NCI-H1092 (cell line): ENCODE data around the gene NUP85.
"Not testable (repeated sequence)": the region's sequence is repeated elsewhere in the genome, so short reads cannot be mapped to it uniquely, and the experiment has no call there.

Experiments used
- DNase-seq: peaks from one replicate; lab custom pipeline; 2025; lab: John Stamatoyannopoulos, UW

The NUP85 gene

DNA sequence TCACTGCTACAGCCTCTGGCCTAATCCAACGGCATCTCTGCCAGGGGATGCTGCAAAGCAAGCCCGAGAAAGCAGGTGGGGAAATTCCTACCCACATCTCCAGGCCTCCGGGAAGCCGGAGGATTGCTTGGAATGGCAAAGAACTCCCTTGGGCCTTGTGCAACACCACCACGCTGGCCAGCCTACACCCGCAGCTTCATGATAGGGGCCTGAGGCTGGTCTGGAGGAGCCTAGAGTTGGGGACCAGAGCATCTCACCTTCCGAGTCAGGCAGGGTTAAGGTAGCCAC is 35.6 kb downstream of the NUP85 start:
- no peak for DNase-seq

DNA sequence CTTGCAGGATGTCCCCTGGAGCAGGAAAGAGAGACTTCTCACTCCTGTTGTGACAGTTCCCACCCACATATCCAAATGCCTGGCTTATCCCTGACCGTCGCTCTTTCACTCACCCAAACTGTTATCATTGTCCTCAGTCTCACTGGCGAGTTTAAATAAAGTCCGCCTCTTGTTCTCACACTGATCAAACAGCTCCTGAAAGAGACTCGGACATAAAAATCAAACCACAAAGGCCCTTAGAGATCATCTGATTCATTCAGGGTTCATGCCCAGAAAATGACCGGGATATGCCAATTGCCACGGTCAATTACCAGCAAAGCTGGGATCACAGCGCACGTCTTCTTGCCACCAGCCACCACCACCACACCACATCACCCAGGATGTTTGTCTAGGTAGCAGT is 36.0 kb downstream of the NUP85 start:
- no peak for DNase-seq

DNA sequence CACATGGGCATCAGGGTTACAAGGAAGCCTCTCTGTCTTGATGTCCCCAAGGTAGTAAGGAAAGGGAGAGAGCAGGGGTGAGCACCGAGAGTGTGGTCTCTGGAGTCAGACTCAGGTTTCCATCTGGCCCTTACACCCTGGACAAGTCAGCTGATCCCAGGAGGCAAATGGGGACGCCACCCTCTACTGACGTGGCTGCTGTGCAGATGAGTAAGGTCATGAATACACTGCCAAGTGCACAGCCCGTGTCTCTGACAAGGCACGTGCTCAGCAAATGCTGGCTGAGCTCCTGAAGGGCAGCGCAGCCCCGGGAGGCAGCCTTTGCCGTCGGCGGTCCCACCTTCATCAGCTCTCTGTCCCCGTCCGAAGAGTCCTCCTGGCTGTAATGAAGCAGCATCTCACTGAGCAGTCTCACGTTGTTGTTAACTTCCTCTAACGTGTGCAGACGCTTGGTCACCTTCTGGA is 36.5 kb downstream of the NUP85 start:
- no peak for DNase-seq

DNA sequence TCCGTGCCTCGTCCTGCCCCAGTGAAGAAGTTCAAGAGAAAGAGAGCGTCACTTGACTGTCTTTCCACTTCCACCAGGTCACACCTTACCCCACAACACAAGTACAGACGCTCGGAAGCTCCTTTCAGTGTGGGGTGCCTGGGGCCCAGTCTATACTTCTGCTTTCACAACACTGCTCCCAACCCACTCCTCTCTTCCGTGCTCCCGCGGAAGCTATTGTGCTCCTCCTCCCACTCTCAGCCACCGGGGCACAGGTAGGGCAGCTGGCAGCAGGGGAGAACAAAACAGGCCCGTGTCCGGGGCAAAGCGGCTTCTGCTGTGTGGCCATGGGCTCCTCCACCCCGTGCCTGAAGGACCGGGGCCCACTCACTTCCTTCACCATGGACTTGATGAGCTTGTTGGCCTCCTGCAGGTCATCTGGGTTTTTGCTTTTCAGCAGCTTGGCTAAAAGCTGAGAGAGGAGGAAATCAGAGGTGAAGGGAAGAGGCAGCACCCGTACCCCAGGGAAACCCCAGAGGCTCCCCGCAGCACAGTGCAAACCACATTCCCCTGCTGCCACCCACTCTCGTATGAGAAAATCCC is 37.1 kb downstream of the NUP85 start:
- DNase-seq: no peak

DNA sequence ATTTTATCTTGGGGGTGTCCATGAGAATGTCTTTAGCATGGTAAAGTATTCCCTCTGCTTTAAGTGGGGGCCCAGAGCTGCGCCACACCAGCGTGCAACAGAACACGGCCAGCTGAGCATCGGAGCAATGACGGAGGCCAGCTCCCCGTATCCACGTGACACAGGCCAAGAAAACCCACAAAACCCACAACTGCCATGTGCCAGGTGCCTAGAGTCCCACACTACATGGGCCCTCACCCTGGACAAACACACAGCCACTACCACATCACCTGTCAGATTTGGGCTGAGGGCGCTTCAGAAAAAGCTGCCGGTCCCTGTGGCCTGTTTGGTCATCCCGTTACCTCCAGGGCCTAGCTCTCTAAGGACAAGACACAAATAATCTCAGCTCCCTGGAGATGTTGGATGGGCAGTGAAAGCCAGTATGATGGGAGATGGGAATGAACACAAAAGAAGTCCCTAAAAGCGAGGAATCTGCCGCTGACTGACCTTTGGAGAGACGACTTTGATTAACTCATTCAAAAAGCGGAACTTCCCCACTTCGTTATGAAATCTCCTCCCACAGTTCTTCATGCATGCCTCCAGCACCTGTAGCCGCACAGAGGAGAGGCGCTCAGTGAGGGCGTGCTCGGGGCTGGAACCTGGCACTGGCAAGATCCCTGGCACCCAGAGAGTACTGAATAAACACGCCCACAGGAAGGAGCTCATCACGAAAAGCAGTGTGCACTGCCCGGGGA is 38.8 kb downstream of the NUP85 start:
- no peak for DNase-seq

DNA sequence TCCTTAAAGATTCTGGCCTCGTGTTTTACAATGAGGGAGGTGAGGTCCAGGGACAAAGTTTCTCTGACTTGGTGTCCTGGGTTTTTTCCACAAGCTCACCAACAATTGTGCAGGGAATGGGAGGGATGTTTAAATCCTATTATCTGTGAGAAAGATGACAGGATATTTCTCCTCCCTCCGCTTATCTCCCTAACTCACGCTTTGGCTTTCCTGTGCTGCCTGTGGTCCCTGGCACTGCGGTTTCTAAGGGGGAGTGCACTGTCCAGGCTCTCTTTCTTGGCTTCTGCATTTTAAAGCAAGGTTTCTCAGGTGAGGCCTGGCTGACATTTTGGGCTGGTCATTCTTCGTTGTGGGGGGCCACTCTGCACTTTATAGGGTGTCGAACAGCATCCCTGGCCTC is 39.5 kb downstream of the NUP85 start:
- DNase-seq: no peak

DNA sequence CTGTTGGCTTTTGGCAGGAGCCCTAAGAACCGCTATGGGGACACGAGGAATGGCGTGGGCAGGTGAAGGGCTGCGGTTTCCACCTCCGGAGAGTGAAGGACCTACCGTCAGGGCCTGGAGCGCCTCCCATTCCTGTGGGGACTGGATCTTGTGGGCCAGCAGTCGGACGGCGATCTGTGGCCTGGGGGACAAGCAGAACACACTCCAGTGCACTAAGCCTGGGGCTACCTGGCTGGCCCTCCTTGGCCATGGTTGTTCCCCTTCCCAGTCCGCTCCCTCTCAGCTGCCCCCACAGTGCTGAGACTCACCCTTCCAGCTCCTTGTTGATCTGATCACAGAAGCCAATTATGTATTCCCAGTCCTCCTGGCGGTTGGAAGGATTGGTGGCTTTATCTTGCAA is 40.9 kb downstream of the NUP85 start:
- no peak for DNase-seq

DNA sequence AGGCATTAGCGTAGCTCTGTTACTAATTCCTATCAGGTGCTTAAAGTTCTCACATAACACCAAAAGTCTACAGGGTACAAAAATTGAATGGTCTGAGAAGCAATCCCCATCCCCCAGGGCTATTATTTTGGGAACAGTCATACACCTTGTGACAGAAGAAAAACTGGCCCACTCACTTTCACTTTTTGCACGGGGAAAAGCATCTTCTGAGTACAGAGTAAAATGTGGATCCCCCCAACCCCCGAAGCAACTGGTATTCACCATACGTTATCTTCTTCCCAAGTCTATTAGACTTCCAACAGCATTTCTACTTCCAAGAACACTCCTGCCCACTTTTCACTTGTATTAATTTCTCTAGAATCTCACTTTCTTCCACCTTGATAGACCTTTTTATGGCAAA is 44.1 kb downstream of the NUP85 start:
- DNase-seq: no peak

DNA sequence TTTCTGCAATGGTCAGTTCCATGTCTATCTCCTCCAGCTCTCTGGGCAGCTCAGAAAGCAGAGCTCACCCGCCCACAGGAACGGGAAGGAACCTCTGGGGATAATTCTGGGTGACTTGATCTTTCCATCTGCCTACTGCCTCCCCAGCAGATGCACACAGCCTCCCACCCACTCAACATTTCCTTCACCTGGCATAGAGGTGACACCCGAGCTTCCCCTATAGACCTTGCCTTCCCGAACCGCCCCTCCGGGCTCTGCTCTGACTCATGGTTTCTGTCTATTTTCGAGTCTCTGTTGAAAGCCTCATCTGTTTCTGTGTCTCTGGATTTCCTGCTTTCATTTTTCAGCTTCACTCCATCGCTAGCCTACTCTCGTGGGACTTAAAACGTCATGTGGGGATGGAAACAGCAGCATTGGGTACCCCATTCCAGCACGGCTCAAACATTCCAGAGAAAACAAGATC is 44.6 kb downstream of the NUP85 start:
- DNase-seq: no peak

DNA sequence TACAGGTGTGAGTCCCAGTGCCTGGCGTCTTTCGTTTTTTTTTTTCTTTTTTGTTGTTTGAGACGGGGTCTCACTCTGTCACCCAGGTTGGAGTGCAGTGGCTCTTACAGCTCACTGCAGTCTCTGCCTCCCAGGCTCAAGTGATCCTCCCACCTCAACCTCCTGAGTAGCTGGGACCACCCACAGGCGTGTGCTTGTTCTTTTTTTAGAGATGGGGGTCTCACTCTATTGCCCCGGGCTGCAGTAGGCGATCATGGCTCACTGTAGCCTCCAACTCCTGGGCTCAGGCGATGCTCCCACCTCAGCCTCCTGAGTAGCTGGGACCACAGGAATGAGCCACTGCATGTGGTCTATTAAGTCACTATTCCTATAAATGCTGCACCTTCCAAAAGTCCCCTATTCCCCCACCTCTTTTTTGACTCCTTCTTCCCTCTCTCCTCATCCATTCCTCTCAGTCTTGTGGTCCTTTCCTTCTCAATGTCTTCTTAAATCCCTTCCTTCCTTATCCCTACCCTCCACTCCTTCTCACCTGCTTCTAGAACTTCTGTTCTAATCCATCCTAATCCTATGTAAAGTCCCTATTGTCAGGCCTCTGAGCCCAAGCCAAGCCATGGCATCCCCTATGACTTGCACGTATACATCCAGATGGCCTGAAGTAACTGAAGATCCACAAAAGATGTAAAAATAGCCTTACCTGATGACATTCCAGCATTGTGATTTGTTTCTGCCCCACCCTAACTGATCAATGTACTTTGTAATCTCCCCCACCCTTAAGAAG is 46.7 kb downstream of the NUP85 start:
- DNase-seq: no peak

DNA sequence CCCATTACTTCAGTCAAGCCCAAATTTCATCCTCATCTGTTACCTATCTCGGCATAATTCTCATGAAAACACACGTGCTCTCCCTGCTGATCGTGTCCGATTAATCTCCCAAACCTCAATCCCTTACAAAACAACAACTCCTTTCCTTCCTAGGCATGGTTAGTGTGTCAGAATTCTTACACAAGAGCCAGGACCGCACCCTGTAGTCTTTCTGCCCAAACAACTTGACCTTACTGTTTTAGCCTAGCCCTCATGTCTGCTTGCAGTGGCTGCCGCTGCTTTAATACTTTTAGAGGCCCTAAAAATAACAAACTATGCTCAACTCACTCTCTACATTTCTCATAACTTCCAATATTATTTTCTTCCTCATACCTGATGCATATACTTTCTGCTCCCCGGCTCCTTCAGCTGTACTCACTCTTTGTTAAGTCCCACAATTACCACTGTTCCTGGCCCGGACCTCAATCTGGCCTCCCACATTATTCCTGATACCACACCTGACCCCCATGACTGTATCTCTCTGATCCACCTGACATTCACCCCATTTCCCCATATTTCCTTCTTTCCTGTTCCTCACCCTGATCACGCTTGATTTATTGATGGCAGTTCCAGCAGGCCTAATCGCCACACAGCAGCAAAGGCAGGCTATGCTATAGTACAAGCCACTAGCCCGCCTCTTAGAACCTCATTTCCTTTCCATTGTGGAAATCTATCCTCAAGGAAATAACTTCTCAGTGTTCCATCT is 50.6 kb downstream of the NUP85 start:
- not testable (repeated sequence) for DNase-seq

DNA sequence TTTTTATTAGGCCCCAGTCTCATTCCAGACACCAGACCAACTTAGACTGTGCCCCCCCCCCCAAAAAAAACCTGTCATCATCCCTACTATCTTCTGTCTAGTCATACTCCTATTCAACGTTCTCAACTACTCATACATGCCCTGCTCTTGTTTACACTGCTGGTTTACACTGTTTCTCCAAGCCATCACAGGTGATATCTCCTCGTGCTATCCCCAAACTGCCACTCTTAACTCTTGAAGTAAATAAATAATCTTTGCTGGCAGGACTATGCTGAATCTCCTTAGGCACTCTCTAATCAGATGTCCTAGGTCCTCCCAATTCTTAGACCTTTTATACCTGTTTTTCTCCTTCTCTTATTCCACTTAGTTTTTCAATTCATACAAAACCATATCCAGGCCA is 51.7 kb downstream of the NUP85 start:
- DNase-seq: not testable (repeated sequence)

DNA sequence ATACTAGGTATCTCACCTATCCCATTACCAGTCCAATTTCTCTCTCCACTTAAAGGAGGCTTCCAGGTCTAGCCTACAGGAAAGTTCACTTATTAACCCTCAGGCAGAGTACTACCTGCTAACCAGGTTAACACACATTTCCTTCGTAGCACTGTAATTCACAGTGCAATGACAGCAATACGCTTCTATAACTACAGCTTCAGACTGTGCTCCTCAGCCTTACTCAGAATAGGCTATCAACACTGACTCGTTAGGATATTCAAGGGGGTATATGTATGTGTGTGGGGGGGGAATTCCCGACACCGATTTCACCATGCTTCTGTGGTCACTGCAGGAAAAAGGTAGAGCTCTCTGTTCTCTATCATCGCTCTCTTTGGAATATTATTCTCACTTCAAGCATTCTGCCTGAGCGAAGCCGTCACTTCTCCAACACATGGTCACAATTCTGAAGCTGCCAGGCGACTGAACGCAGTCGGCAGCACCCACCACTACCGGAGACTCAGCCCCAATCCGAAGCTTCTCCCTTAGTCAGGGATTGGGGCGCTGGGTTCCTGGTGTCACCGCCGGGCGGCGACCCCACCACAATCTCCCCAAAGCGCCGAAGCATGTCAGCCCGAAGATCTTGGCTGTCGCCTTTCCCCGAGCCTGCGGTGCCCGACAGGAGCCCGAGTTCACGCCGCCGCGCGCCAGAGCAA is 55.3 kb downstream of the NUP85 start:
- DNase-seq: no peak

DNA sequence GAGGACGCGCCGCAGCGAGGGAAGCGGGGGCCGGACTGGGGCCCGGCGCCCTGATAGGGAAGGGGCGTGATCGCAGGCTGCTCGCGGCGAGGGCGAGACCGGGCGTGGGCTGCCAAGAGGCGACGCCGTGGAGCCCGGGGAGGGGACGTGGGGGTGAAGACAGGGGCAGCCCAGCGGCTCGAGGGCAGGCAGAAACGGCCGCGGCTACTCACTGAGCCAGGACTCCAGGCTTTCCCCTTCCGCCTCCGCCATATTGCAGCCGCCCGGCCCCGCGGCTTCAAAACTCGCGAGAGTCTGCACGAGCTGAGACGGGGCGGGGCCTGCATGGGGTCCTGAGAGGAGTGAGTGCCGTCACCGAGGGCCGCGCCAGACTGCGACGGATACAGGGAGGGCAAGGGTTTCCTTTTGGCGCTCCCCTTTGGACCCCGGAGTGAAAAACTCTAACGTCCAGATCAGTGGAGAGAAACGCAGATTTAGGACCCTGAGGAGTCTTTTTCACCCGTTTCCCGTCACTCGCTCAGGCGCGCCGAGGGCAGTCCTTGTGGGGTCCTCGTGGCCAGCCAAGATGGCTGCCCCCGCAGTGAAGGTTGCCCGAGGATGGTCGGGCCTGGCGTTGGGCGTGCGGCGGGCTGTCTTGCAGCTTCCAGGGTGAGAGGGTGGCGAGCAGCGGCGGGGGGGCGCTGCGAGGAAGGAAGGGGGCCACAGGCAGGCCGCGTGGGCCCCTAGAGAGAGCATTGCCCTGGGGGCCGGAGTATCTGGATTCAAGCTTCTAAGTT is 56.0 kb downstream of the NUP85 start, which contains the start of the genes GGA3 and MRPS7:
TSS of gene GGA3 (minus strand) at position 271 of the 776 bp plus-strand sequence. CDS start at position 252, 19 bp downstream.
TSS of gene MRPS7 (plus strand) at position 544 of the 776 bp plus-strand sequence. CDS start at position 566, 22 bp downstream.
- peak; percentile 92 for DNase-seq

DNA sequence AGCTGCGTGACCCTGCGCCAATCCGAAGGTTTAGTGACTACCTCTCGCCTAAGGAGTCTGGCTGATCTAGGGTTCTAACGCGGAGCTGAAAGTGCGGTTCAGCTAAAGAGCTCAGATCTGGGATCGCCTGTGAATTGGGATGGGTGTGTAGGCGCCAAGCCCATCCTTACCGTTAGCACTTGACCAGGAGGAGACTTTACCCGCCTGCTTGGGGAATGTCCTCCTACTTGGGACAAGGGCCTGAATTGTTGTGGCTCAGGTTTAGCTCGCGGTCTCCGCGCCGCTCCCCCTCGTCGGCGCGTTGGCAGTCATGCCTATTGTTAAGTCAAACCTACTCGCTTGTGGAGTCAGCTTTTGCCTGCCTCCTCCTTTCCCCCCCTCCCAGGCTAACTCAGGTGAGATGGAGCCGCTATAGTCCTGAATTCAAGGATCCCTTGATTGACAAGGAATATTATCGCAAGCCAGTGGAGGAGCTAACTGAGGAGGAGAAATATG is 56.7 kb downstream of the NUP85 start:
- DNase-seq: no peak

DNA sequence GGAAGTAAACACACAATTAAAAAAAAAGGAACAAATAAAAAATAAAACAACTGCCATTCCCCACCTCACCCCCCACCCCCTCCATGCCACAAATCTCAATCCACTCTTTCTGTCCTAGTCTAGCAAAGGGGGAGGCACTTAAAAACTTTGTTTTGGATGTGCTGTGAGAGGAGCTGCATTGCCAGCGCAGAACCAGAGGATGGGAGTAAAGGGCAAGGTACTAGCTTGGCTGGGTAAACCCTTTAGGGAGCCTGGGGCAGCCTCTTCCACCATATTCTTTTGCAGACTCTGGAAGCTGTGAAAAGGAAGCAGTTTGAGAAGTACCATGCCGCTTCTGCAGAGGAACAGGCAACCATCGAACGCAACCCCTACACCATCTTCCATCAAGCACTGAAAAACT is 57.6 kb downstream of the NUP85 start:
- no peak for DNase-seq

DNA sequence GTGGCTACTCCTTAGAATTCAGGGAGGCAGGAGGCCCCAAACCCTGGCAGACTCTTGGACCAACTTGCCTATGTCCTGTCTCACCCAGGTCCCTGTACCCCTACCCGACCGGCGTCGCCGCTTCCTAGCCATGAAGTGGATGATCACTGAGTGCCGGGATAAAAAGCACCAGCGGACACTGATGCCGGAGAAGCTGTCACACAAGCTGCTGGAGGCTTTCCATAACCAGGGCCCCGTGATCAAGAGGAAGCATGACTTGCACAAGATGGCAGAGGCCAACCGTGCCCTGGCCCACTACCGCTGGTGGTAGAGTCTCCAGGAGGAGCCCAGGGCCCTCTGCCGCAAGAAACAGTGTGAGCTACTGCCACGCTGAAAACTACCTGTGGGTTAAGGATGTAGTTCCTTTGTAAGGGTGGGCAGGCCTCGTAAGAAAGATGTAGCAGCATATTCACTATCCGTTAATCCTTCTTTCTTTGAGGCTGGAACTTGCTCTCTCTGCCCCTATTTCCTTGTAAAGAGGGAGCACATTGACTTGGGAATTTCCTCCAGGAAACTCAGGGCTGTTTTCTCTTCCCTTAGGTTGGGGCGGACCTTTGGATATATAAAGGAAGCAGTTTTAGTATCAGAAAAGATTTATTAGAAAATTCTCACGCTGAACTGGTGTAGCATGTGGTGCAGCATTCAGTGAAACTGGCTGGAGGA is 60.3 kb downstream of the NUP85 start:
- DNase-seq: no peak

DNA sequence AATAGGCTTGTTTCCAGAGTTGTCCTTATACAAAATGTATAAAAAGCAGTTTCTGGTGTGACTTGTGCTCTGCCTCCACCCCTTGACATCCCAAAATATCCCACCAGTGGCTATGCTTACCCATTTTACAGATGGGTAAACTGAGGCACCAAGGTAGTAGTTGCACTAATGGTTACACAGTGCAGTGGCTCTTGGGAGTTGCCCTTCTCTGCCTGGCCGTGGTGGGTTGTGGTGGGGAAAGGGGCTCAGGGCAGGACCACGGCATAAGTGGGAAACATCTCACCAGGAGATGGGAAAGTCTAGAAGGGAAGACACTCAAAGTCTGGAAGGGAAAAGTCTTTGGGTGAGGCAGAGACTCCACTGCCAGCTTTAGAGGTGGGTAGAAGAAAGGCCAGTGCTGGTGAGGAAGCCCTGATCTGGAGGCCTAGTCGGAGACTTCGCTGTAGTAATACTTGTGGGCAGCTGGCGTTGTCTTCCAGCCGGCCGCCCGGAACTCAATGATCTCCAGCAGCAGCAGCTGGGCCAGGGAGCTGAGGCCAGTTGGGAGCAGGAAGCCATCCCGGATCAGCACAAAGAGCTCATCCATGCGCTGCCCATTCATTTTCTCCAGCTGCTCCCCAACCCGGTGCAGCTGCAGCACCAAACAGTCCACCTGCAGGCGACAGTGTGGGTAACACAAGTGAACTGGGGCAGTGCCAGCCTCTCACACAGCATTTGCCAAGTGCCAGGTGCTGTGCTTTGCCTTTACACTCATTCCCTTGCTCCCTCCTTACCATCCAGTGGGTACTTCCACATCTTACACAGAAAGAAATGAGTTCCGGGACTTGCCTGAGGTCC is 61.1 kb downstream of the NUP85 start:
- DNase-seq: peak; percentile 45

DNA sequence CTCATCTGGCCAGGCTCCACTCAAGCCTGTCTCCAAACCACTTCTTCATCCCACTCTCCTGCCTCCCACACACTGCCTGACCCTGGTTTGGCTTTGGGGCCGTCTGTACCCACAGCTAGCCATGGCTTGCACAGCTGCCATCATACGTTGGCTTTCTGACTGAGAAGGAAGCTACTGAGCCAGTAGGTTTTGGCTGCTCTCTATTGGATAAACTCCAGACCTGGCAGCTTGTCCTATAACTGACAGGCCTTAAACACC is 61.6 kb downstream of the NUP85 start:
- DNase-seq: no peak
